ENCODE measurements around the gene RAPGEF4.

GRCh38 chr2:172808156-172808555 is 72.5 kb downstream of the RAPGEF4 start:
- TF ChIP-seq POLR2A (IDR thresholded peaks at IDR 0.05; ENCODE audit: low read depth, low read length) (no peak), TAF1 (IDR thresholded peaks at IDR 0.05; ENCODE audit: borderline replicate concordance, low read depth, low read length) (no peak)
